Stimulated activated CD4-positive, alpha-beta T cell treated with anti-CD3 and anti-CD28 coated beads, Interleukin-12 subunit alpha, Interleukin-12 subunit beta, amount 100 ng/mL, for 4 hours (primary cell): ENCODE data around the gene SEL1L.
"Not testable (repeated sequence)": the region's sequence is repeated elsewhere in the genome, so short reads cannot be mapped to it uniquely, and the experiment has no call there.

Experiments used
- DNase-seq: peaks from one replicate; pipeline ENCODE4 v3.0.0-alpha.2; 2020

The SEL1L gene

DNA sequence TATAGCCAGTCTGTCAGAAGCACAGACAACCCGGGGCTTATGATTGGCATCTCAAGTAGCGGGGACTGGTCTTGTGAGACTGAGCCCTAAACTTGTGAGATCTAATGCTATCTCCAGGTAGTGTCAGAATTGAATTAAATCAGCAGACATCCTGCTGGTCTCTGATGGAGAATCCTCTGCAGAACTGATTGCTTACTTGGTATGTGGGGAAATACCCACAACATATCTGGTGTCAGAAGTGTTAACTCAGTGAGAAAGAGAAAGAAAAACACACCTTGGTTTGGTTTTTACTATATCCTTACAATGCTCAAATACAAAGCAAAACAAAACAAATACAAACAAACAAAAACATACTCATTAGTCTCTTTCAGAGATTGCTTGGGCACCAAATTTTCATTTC, 10.0 kb downstream of the SEL1L start:
- DNase-seq = no peak

DNA sequence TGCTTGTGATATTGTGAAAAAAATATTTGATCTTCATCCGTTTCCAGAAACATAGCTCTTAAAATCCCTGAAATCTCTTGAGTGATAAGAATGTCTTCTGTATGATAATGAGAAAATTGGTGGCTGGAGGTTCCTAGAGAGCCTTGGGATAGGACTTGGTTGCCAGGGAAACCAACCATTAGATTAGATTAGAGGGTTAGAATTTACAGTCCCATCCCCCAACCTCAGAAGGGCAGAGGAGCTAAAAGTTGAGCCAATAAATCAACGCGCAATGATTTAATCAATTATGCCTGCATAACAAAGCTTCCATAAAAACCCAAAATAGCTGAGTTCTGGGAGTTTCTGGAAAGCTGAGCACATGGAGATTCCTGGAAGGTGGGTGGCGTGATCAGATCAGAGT, 10.6 kb downstream of the SEL1L start:
- no peak for DNase-seq

DNA sequence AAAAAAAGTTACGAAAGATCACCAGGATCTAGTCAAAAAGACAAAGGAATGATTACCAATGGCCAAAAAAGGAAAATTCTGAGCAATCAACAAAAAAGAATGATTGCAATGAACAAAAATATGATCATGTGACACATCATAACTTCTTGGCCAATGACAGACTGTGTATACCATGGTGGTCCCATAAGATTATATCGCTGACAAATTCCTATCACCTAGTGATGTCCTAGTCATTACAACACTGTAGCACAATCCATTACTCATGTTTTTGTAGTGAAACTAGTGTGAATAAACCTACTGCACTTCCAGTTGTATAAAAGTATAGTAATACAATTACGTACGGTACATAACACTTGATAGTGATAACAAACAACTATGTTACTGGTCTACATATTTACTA, 12.3 kb downstream of the SEL1L start:
- no peak for DNase-seq

DNA sequence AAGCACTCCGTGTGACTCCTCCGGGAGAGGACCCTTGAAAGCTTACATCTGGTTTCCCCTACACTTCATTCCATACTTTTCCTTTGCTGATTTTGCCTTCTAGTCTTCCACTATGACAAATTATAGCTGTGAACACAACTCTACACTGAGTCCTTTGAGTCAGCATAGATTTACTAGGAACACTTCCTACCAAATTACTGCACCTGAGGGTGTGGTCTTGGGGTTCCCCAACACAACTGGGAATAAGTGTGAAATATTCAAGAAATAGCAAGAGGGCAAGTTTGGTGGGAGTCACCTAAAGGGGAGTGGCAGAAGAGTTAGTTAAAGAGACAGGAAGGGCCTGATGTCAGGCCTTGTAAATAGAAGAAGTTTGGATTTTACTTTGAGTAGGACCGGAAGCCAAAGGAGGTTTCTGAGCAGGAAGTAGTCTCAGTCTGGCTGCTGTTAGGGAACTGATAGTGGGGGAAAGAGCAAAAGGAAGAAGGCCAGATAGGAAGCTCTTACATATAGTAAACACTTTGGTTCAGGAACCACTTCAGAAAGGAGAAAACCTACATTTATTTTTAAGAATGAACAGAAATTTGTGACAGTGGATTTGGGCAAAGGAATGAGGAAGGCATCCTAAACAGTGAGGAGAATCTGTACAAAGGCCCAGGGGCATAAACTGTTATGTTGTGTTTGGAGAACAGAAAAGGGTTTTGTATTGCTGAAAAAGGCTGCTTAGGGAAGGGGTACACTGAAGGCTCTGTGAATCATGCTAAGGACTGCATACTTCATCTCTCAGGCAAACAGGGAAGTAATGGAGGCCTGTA, 14.2 kb downstream of the SEL1L start:
- DNase-seq = no peak

DNA sequence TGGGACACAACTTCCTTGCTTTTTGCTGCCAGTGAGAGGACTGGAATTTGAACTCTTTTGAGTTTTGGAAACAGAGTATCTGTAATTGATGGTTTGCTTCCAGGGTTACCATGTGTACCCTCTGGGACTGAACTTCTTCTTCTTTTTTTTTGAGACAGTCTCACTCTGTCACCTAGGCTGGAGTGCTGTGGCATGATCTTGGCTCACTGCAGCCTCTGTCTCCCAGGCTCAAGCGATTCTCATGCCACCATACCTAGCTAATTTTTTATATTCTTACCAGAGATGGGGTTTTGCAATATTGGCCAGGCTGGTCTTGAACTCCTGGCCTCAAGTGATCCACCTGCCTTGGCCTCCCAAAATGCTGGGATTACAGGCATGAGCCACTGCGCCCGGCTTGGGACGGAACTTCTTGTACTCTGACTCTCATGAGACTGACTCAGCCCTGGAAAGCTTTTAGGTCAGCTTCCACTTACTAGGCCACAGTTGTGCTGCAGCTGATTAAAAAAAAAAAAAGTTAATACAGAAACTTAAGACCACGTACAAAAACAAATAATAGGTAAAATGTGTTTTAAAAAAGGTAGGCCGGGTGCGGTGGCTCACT, 15.8 kb downstream of the SEL1L start:
- DNase-seq = no peak

DNA sequence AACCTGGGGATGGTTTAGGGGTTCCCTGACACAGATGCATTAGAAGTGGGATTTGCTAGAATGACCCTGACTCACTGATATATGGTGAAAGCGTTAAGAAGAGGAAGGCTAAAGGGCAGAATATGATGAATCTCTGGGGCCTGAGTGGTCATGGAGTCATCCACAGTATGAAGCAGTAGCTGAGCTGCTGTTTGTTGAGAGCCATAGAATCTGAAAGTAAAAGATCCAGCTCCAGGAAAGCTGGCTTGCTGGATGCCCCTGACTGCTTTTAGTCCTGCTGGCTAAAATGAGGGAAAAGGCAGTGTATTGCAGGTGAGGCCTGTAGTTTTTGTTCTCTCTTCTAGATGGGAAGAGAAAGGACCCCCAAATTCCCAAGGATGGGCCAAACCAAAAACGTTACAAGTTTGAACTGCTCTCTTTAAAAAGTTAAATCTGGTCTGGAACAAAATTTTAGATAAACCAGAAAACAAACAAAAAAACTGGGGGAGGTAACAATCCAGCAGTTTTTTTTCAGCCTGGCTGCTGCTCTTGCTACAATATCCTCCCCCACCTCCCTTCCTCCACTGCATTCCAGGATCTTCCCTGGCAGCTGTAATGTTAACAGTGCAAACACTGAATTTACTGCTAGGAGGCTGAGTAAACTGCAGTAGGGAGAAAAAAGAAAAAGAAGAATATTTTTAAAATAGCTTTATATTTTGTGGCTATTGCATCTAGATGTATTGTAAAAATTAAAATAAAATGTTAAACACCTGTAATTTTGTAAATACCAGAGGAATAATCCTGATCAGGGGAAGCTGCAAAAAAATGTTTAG, 16.5 kb downstream of the SEL1L start:
- DNase-seq = no peak

DNA sequence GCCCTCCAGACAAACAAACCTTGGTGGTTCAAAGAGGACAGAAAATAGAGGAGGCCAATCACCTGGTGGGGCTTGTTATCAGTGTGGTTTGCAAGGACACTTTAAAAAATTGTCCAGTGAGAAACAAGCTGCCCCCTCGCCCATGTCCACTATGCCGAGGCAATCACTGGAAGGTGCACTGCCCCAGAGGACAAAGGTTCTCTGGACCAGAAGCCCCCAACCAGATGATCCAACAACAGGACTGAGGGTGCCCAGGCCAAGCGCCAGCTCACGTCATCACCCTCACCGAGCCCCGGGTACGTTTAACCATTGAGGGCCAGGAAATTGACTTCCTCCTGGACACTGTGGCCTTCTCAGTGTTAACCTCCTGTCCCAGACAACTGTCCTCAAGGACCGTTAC, 17.7 kb downstream of the SEL1L start:
- not testable (repeated sequence) for DNase-seq

DNA sequence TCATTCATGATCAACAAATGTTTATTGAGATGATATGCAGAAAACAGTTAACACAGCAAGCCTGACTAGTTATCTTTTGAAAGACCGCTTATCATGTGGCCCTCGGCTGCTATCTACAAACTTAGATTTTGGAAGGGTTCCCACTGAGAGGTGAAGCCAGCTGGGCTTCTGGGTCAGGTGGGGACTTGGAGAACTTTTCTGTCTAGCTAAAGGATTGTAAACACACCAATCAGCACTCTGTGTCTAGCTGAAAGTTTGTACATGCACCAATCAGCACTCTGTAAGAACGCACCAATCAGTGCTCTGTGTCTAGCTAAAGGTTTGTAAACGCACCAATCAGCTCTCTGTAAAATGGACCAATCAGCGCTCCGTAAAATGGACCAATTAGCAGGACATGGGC, 20.8 kb downstream of the SEL1L start:
- DNase-seq = not testable (repeated sequence)

DNA sequence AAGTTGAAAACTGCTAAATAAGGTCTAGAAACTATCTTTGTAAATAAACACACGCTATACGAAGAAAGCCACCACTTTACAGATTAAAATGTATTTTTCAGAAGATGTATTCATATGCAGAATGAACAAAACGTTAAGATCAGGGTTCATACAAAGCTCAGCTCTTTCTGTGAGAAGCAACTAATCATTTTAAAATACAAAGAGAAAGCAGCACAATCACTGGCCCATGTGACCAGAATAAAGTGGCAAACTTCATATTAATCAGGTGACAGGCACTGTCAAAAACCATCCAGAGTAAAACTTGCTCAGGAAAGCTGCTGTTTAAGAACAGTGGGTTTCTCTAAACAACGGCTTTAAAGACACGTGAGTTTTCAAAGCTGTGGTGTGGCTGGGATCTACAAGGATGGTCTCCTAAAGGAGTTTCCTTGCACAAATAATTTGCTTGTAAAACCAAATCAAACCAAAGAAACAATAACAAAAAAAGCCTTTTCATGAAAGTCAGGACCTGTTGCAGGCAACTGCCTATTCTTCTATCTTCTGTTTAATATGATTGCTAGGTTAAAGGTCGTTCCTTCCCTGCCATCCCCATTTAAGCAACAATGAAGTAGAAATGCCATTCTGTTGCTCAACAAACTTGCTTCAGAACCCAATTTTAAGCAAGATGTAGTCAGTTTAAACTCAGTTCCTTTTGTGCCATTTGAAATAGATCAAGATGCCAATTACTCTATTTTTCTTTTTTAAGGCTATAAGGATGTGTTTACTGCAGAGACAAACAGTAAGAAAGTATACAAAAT, 22.3 kb downstream of the SEL1L start:
- DNase-seq = no peak

DNA sequence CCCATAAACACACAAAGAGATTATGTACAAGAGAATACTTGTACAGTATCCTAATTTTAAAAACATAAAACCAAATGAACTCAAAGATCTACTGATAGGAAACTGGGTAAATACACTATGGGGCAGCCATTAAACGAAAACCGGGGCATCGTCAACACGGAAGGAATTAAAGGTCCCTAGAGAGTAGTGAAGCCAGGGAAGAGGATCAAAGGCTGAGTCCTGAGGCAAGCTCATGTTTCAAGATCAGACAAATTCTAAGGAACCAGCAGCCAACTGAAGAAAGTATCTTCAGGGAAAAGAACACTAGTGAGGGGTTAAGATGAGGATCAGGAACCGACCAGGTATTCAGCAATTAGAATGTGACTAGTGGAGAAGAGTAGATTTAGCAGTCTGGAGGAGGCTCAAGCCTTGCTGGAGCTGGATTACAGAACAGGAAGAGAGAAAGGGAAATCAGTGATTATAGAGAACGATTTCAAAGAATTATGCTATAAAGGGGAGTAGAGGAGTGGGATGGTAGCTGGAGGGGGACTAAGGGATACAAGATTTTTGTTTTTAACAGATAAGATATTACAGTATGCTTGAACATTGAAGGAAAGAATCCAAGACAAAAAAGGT, 23.7 kb downstream of the SEL1L start:
- DNase-seq = no peak

DNA sequence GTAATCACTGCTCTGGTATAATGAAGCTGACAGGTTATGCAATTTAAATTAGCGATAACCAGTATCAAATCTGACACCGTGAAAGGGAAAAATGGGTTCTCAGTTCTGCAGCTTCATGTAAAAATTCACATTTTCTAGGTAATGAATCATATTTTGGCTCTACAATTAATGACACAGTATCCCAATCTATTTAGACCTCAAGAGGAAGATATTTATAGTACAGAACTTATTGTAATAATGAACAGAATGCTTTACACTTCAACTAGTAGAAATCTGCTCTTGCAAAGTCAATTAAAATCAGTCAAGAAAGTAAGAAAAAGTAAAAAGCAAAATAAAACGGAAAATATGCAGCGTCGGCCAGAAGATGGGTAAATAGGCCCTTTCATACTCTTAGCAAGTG, 24.3 kb downstream of the SEL1L start:
- no peak for DNase-seq

DNA sequence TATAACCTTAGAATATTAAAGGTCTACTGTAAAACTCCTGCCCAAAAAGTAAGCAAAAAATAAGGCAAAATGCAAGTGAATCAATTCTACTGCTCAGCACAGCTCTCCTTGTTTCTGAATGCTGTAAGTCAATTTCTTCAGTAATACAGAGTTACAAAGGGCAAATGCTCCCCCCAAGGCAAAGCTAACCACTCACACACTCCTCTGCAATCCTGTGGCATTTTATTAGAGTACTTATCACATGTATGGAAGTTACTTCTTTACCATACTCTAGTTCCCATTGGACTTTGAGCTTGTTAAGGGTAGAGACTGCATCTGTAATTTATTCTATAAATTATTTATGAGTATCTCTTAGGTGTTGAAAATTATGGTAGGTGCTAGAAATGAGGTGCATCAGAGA, 27.2 kb downstream of the SEL1L start:
- no peak for DNase-seq

DNA sequence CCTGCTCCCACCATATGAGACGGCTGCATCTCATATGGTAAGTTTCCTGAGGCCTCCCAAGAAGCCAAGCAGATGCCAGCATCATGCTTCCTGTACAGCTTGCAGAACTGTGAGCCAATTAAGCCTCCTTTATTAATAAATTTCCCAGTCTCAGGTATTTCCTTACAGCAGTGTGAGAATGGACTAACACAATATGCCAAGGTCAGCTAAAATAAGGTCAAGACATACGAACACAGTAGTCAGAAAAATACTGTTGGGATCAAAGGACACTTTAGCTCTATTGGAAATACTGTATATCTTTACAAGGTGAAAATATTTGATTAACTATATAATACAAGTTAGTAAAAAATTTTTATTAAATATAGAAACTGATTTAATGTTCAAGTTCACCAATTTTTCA, 28.8 kb downstream of the SEL1L start:
- no peak for DNase-seq

DNA sequence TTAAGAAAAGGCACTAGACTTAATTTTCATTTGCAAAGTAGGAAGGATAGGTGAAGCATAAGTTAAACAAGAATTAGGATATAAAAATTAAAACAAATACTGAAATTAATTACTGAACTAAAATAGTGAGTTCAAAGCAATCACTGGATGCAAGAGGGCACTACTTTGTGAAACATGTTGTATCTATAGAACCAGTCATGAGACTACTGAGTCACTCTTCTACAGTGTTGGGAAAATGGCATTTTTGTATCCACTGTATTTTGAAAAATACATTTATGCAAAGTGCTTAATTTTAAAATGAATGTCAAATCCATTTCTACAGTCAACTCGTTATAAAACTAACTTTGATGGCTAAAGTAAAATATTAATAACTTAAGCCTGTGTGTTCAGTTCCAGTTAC, 47.9 kb downstream of the SEL1L start:
- DNase-seq = no peak

DNA sequence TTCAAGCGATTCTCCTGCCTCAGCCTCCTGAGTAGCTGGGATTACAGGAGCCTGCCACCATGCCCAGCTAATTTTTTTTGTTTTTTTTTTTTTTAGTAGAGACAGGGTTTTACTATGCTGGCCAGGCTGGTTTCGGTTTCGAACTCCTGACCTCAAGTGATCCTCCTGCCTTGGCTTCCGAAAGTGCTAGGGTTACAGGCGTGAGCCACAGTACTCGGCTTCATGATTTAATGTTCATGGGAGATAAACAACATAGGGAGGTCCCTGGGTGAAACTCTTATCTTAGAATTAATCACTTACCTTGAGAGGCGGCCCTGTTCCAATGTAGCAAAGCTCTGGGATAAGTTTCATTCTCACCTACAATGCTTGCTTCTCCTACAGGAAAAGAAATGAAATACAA, 48.3 kb downstream of the SEL1L start:
- no peak for DNase-seq

DNA sequence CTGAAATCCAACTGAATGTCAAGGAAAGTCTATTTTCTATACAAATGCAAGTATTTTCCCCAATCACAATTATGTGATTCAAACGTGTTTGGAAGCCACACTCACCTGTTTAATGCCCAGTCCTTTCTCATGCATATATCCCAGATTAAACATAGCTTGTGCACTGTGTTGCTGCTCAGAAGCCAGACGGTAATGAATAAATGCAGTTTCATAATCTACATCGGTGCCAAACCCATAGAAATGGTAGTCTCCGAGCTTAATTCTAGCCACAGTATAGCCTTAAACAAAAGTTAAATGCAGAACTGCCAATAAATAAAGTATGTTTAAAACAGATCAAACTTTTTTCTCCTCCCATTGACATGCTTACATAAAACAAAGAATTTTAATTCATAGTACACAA, 49.5 kb downstream of the SEL1L start:
- DNase-seq = no peak

DNA sequence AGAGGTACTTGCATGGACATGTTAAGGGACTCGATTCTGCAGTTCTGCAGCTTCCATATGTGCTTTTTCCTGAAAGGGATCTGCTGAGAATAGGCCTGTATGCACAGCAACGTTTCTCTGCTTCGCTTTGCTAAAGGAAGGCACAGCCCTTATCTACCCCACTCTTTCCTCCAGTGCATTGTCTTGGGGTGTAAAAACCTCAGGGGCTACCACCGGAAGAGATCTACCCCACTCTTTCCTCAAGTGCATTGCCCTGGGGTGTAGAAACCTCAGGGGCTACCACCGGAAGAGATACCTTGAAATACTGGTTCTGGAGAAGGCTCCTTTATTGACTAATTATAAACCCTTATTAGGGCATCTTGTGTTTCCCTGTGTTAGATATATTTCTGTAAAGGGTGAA, 52.9 kb downstream of the SEL1L start:
- DNase-seq = no peak

DNA sequence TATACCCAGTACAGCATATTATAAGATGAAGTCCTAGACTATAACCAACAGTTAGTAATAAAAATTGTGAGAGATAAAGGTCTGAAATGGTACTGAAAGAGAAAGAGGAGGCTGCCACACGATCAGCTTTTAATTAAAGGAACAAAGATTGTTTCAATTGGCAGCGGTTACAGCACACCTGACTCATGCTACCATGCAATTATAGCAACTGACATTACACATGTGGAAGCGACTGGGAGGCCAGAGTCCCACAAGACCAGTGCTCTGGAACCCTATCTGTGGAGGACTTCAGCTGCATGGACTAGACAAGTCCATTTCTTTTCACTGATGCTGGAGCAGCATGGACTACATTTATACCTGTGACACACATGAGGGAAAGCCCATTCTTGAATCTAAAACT, 55.2 kb downstream of the SEL1L start:
- DNase-seq = no peak

DNA sequence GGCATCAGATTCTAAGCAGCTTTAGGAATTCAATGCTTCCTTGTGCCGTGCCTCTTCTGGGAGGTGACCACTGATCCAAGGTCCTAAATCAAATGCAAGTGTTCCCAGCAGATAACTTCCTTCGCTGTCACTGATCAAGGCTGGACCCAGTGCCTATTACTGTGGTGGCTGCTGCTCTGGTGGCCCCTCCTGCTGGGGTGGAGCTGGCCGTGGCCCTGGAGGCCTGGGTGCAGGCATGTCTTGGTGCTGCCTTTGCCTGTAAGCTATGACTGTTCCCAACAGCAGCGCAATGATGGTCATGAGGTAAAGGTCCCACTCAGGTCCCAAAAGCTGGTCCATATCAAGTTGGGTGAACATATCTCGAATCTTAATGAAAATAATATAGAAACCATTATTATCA, 56.8 kb downstream of the SEL1L start:
- no peak for DNase-seq

DNA sequence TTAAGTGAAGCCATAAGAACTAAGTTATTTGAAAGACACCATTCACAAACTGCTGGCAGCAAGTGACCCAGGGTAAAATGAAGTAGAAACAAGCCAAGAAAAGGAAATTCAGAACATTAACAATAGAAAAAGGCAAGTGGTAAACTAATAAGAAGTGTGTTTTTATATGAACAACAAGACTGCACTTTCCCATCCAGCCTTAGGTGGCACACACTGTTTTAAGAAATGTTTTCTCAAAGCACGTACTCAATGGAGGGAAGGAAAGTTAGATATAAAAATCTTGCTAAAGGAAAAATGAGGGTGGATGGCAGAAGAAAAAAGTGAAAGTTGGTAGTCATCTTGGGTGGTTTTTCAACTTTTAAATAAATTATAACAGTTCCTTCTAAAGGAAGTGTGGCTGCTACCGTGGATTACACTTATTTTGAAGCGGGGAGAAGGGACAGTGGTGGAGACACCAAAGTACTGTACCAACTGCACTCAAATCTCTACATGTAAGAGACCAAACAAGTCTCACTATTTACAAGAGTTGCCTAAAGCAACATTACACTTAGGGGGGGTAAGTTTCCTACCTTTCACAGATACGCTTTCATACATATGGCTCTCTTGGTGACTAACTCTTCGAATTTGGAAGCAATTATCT, 58.8 kb downstream of the SEL1L start:
- DNase-seq = no peak

DNA sequence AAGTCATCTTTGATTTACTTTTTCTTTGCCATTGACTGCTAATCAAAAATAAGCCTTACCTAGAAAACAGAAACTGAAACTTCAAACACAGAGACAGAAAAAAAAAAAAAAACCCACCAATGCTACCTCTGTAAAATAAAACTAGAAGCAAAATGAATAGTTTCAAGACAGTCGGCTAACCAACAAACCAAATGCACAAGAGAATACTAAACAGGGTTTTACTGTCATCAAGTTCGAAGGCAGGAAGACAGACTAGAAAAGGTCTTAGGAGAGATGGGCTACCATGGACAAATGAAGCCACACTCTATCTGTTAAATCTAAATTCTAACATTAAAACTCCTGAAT, 59.5 kb downstream of the SEL1L start:
- no peak for DNase-seq

DNA sequence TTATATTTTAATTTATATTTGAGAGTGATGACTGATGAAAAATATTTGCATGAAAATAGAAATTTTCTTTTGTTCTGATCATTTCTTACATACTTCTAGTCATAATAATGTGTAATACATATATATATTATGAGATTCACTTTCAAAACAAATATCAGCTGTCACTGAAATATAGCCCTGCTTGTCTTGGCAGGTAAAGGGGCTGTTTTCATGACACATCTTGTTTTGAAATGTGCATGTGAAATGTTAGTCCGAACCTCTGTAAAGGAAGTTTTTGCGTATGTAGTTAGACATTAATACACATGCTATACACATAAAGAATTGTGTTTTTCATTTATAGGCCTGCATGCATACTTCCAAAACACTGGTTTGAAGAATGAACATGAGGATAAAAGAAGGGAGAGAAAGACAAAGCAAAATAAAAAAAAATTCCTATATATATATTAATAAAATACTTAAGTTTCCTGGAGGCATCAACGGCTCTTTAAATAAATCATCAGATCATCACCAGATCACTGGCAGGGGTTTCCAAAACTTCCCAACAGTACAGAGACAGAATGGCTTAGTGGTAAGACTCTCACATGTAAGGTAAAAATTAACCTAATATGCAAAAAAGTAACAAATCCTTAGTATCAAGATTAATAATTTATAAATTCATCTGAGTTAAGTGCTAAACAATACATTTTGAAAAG, 60.1 kb downstream of the SEL1L start:
- DNase-seq = no peak
